Prostate gland (tissue), 2 donors: ENCODE measurements around the gene CHST13. TPM values are rescaled to one million over a fixed set of nuclear protein-coding genes. Genes with fewer than 3 reads are reported as not detected.

Source experiments
- DNase-seq: peaks from one replicate; pipeline ENCODE4 v3.0.0-alpha.2; 2019; ENCODE audit warnings: low spot score
- H3K27ac ChIP-seq, 2 donors: fragments of 200-600 bp; sonication (generic); 2 replicates each; pipeline ENCODE4 v1.5.1; 2017 to 2019
- H3K27me3 ChIP-seq: fragments of 200-600 bp; sonication (generic); replicated peaks from 2 replicates; pipeline ENCODE4 v1.5.1; 2019; ENCODE audit not compliant: insufficient read depth
- H3K36me3 ChIP-seq, 2 donors: fragments of 200-600 bp; sonication (generic); 1 replicate in 1 of 2; 2 replicates in 1 of 2; pipeline versions ENCODE4 v1.5.1 to v1.8.1; 2017 to 2019
- H3K4me1 ChIP-seq: fragments of 200-600 bp; sonication (generic); replicated peaks from 2 replicates; pipeline ENCODE4 v1.5.1; 2019
- H3K4me3 ChIP-seq, 2 donors: fragments of 200-600 bp; sonication (generic); 2 replicates each; pipeline ENCODE4 v1.5.1; 2017 to 2019
- H3K9me3 ChIP-seq: fragments of 200-600 bp; sonication (generic); 2 replicates; pipeline ENCODE4 v1.5.1; 2017
- POLR2A ChIP-seq: fragments of 450-650 bp; IDR thresholded peaks from one replicate; pipeline ENCODE4 v1.6.1; 2016; ENCODE audit warnings: antibody characterized with exemption, mild to moderate bottlenecking
- POLR2AphosphoS5 ChIP-seq: sonication (generic); formaldehyde crosslinking; IDR thresholded peaks from one replicate; pipeline ENCODE4 v1.6.1; 2017; ENCODE audit warnings: antibody characterized with exemption
- WGBS: methylation state at CpG from one replicate; pipeline ENCODE4 v1.1.5; 2018; 5-methylcytosine and 5-hydroxymethylcytosine counted together
- intact Hi-C: fragments of 100-400 bp; cut with DNase I; formaldehyde crosslinking; loops from one replicate; pipeline ENCODE4 v1.14.2; 2022
- total RNA-seq, 2 donors: library from RNA; depleted of rRNA; stranded (reverse); fragments of >200 nt; gene quantifications; one replicate each; pipeline ENCODE4 v1.1.0, GENCODE V29; 2016
- TF ChIP-seq, protein P1 (sequence below), 4 experiments: fragments of 200-600 bp in 2 of 4; fragments of 450-650 bp in 2 of 4; sonication (generic) in 2 of 4; IDR thresholded peaks; 1 replicate in 3 of 4; 2 replicates in 1 of 4; pipeline ENCODE4 v1.5.1; 2016 to 2019; ENCODE audit warnings: antibody characterized with exemption in 4 of 4, mild to moderate bottlenecking in 2 of 4, moderate library complexity in 2 of 4

Gene CHST13
- total RNA-seq, 2 donors from 2014 or later = 6.9 TPM; not detected in 1

DNA sequence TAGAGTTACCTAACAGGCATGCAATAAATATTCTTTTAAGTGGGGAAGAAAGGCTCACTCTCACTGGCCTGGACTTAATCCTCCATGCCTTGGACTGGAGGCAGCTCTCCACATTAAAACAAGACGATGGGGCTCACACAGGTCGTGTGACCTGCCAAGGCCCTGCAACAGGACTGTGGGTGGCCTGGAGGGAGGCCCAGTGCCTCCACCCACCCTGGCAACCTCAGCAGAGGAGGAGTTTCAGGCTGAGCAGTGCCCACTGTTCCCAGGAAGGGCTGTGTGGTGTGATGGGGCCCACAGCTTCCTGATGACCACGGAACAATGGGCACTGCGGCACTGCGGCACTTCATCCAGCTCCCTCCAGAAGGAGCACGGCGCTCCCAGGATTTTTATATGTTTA is 11.9 kb upstream of the CHST13 start:
- H3K27me3 ChIP-seq = no peaks in the 10 kb centered on the region
- H3K9me3 ChIP-seq = no peaks in the 10 kb centered on the region
- H3K4me3 ChIP-seq = no peak overlapping the region
- no peaks in the 10 kb centered on the region for H3K36me3 ChIP-seq
- H3K4me1 ChIP-seq = no peaks in the 10 kb centered on the region
- no peak for DNase-seq
- intact Hi-C loops = no loop called here
- no peak overlapping the region for H3K27ac ChIP-seq
- TF ChIP-seq POLR2A (no peak), POLR2AphosphoS5 (no peak)
- TF ChIP-seq, protein P1, sequence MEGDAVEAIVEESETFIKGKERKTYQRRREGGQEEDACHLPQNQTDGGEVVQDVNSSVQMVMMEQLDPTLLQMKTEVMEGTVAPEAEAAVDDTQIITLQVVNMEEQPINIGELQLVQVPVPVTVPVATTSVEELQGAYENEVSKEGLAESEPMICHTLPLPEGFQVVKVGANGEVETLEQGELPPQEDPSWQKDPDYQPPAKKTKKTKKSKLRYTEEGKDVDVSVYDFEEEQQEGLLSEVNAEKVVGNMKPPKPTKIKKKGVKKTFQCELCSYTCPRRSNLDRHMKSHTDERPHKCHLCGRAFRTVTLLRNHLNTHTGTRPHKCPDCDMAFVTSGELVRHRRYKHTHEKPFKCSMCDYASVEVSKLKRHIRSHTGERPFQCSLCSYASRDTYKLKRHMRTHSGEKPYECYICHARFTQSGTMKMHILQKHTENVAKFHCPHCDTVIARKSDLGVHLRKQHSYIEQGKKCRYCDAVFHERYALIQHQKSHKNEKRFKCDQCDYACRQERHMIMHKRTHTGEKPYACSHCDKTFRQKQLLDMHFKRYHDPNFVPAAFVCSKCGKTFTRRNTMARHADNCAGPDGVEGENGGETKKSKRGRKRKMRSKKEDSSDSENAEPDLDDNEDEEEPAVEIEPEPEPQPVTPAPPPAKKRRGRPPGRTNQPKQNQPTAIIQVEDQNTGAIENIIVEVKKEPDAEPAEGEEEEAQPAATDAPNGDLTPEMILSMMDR (IDR thresholded peaks at IDR 0.05) = no peak
- 75% methylated on average over 7 of the region's 7 CpGs for WGBS

DNA sequence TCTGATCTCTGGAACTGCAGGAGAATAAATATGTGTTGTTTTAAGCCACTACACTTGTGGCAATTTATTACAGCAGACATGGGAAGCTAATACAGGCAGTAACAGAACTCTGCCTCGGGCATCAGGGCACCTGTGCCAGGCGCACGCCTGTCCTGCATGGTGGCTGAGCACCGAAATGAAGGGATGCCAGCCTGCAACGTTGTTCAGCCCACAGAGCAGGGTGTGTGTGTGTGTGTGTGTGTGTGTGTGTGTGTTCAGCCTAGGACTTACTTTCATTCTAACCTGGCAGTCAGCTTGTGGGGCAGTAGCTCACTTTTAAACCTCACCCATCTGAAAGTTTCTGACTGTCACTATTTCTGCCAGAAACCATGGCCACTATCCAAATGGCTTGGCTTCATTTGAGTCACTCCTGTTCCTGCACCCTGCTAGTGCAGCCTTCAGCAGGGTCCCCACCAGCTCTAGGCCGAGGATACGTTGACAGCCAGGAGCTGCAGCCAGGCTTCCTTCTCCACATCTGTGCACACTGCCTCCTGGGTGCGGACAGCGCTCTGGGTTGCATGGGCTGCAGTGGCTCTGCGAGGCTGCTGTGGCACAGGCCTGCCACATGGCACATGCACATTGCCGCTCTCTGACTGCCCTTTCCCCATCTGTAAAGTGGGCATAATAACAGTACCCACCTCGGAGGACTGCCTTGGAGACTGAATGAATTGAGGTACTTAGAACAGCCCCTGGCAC is 10.9 kb upstream of the CHST13 start:
- Histone ChIP-seq H3K4me3 (no peak overlapping the region), H3K9me3 (no peaks in the 10 kb centered on the region), H3K27me3 (no peaks in the 10 kb centered on the region), H3K4me1 (no peaks in the 10 kb centered on the region), H3K27ac (no peak overlapping the region), H3K36me3 (no peaks in the 10 kb centered on the region)
- WGBS = 66% methylated on average over 12 of the region's 12 CpGs
- TF ChIP-seq POLR2AphosphoS5 (no peak), POLR2A (no peak)
- TF ChIP-seq, protein P1 (IDR thresholded peaks at IDR 0.05) = no peak
- intact Hi-C loops = no loop called here
- DNase-seq = no peak

- no peak for TF ChIP-seq POLR2A
- TF ChIP-seq, protein P1 (IDR thresholded peaks at IDR 0.05) = no peak
- no peak for TF ChIP-seq POLR2AphosphoS5
- intact Hi-C loops = no loop called here
Measured at GRCh38 chr3:126514161-126514560, 9.8 kb upstream of the CHST13 start.

GRCh38 chr3:126515066-126515706 is 8.8 kb upstream of the CHST13 start:
- DNase-seq = no peak
- Histone ChIP-seq H3K36me3 (no peaks in the 10 kb centered on the region), H3K4me1 (no peaks in the 10 kb centered on the region), H3K4me3 (no peak overlapping the region), H3K27me3 (no peaks in the 10 kb centered on the region), H3K9me3 (no peaks in the 10 kb centered on the region), H3K27ac (no peak overlapping the region)
- TF ChIP-seq POLR2A (no peak), POLR2AphosphoS5 (no peak)
- TF ChIP-seq, protein P1 (IDR thresholded peaks at IDR 0.05) = no peak
- 86% methylated on average over 8 of the region's 8 CpGs for WGBS
- intact Hi-C loops = no loop called here

More at GRCh38 chr3:126514161-126514560, 9.8 kb upstream of the CHST13 start:
- Histone ChIP-seq H3K4me1 (no peaks in the 10 kb centered on the region), H3K36me3 (no peaks in the 10 kb centered on the region), H3K27me3 (no peaks in the 10 kb centered on the region), H3K9me3 (no peaks in the 10 kb centered on the region), H3K4me3 (no peak overlapping the region), H3K27ac (no peak overlapping the region)
- WGBS = 87% methylated on average over 11 of the region's 11 CpGs
- no peak for DNase-seq
